Measurements from ENCODE around the gene TIMM44.
"Not testable (repeated sequence)": the region's sequence is repeated elsewhere in the genome, so short reads cannot be mapped to it uniquely, and the experiment has no call there.

Gene TIMM44

GRCh38 chr19:7976461-7976860 lies 33.0 kb upstream of the TIMM44 start:
- no peak for DNase-seq

- DNase-seq, result no peak
Measured at GRCh38 chr19:7975037-7975436, 31.6 kb upstream of the TIMM44 start.

- no peak for DNase-seq
Measured at GRCh38 chr19:7973883-7974282, 30.4 kb upstream of the TIMM44 start.

GRCh38 chr19:7971553-7972520 lies 28.4 kb upstream of the TIMM44 start:
- no peak for DNase-seq

GRCh38 chr19:7970716-7971448 lies 27.4 kb upstream of the TIMM44 start:
- DNase-seq, result peak; percentile 9 to 27

GRCh38 chr19:7969555-7969939 lies 26.1 kb upstream of the TIMM44 start:
- no peak for DNase-seq

GRCh38 chr19:7968796-7969554 lies 25.5 kb upstream of the TIMM44 start:
- no peak for DNase-seq

GRCh38 chr19:7968008-7968795 lies 24.7 kb upstream of the TIMM44 start:
- DNase-seq, result no peak

GRCh38 chr19:7965921-7966665 lies 22.6 kb upstream of the TIMM44 start:
- no peak for DNase-seq

GRCh38 chr19:7965259-7965841 lies 21.9 kb upstream of the TIMM44 start:
- no peak for DNase-seq

- no peak for DNase-seq
Measured at GRCh38 chr19:7963566-7963965, 20.1 kb upstream of the TIMM44 start.

GRCh38 chr19:7962644-7963268 lies 19.3 kb upstream of the TIMM44 start:
- DNase-seq, result no peak

- DNase-seq, result no peak
Measured at GRCh38 chr19:7961920-7962626, 18.6 kb upstream of the TIMM44 start.

GRCh38 chr19:7961082-7961481 lies 17.6 kb upstream of the TIMM44 start:
- not testable (repeated sequence) for DNase-seq

GRCh38 chr19:7959211-7959610 lies 15.7 kb upstream of the TIMM44 start:
- DNase-seq, result peak; percentile 28 to 38

- no peak for DNase-seq
Measured at GRCh38 chr19:7955696-7956095, 12.2 kb upstream of the TIMM44 start.

GRCh38 chr19:7953576-7953975 lies 10.1 kb upstream of the TIMM44 start:
- DNase-seq, result no peak

- peak; percentile 15 to 30 for DNase-seq
Measured at GRCh38 chr19:7953060-7953459, 9.6 kb upstream of the TIMM44 start.

- DNase-seq, result no peak
Measured at GRCh38 chr19:7947939-7948338, 4.5 kb upstream of the TIMM44 start.

GRCh38 chr19:7944177-7944761 lies 803 bp upstream of the TIMM44 start:
- DNase-seq, result peak; percentile 71 to 83
